Subcutaneous abdominal adipose tissue (tissue), 5 donors: ENCODE results near the gene ROR1.

Source experiments
- H3K27ac ChIP-seq: one replicate; pipeline ENCODE4 v1.7.0; 2013; ENCODE audit warnings: low read depth, mild to moderate bottlenecking, inconsistent platforms, low read length, moderate library complexity
- H3K27me3 ChIP-seq, 5 donors: one replicate each; pipeline ENCODE4 v1.7.0; 2013; ENCODE audit warnings: low read length in 5 of 5, inconsistent platforms in 1 of 5; ENCODE audit not compliant: control insufficient read depth in 5 of 5, insufficient read depth in 4 of 5
- H3K36me3 ChIP-seq, 5 donors: one replicate each; pipeline ENCODE4 v1.7.0; 2013; ENCODE audit warnings: low read length in 5 of 5; ENCODE audit not compliant: control insufficient read depth in 5 of 5, insufficient read depth in 5 of 5
- H3K4me1 ChIP-seq, 5 donors: one replicate each; pipeline ENCODE4 v1.7.0; 2013; ENCODE audit warnings: low read length in 5 of 5, mild to moderate bottlenecking in 3 of 5, moderate library complexity in 1 of 5; ENCODE audit not compliant: control insufficient read depth in 5 of 5, insufficient read depth in 5 of 5
- H3K4me3 ChIP-seq, 5 donors: one replicate each; pipeline ENCODE4 v1.7.0; 2013; ENCODE audit warnings: low read length in 5 of 5, low read depth in 1 of 5
- H3K9ac ChIP-seq, 5 donors: one replicate each; pipeline ENCODE4 v1.7.0; 2013; ENCODE audit warnings: low read length in 5 of 5, mild to moderate bottlenecking in 4 of 5, moderate library complexity in 3 of 5
- H3K9me3 ChIP-seq, 5 donors: one replicate each; pipeline ENCODE4 v1.7.0; 2013; ENCODE audit warnings: low read length in 5 of 5; ENCODE audit not compliant: control insufficient read depth in 5 of 5
- donor health status: healthy.
- donor health status: healthy.
- donor health status: healthy.
- donor health status: healthy.
- donor health status: healthy.

ROR1 gene

DNA sequence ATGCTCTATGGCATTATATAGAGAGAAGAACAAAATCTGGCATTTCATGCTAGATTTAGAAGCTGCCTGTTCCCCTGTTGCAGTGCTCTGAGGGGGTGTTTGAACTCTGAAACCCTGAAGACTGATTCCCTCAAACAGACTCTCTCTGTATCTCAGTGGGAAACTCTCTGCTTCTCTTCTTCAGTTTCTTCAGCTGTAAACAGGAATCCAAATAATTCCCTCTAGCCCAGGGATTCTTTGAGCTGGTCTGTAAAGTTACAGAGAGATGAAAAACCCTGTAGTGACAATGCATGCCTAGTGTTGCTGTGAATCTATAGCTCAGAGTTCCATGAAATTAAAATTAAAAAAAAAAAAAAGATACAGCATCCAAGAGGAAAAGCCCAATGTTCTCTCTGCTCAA lies 17.0 kb upstream of the ROR1 start:
- Histone ChIP-seq H3K4me3 (no peak overlapping the region), H3K27me3 (no peaks in the 10 kb centered on the region), H3K9ac (no peak overlapping the region), H3K9me3 (no peaks in the 10 kb centered on the region), H3K4me1 (no peaks in the 10 kb centered on the region), H3K36me3 (no peaks in the 10 kb centered on the region), H3K27ac (no peak overlapping the region)

DNA sequence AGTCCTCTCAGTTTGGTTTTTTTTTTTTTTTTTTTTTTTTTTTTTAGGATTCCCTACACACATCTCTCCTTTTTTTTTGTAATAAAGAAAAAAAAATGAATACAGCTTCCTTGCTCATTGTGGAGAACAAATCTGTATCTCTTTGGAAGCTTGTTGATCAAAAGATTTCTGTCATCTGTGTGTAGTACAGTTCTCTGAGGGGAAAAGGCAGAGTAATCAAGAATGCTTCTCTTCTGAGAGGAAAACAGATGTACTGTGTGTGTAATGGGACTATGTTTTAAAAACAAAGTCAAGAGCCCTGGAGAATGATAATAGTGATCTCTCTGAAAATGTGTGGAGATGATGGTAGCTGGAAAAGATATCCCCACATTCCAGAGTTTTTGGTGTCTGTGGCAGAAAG lies 16.5 kb upstream of the ROR1 start:
- no peak overlapping the region for H3K4me3 ChIP-seq
- H3K9ac ChIP-seq: no peak overlapping the region
- no peaks in the 10 kb centered on the region for H3K27me3 ChIP-seq
- H3K27ac ChIP-seq: no peak overlapping the region
- no peaks in the 10 kb centered on the region for H3K36me3 ChIP-seq
- H3K4me1 ChIP-seq: no peaks in the 10 kb centered on the region
- H3K9me3 ChIP-seq: no peaks in the 10 kb centered on the region

DNA sequence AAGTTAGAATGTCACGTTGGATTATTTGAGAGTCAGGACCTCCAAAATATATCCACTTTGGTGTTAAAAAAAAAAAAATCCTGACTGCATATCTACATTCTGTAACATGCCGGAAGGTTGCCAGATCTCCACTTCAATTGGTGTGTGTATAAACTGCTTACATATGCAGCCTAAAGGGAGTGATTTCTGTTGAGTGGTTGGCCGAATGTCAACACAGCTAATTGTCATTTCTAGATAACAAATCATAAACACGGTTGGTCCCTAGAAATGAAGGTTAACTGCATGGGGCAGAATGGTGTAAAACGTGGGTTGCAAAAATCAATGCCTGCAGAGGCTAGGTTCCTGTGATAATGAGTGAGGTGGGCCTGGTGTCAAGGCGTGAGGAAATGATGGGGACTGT lies 15.0 kb upstream of the ROR1 start:
- Histone ChIP-seq H3K4me1 (no peaks in the 10 kb centered on the region), H3K36me3 (no peaks in the 10 kb centered on the region), H3K4me3 (no peak overlapping the region), H3K27me3 (no peaks in the 10 kb centered on the region), H3K9me3 (no peaks in the 10 kb centered on the region), H3K27ac (no peak overlapping the region), H3K9ac (no peak overlapping the region)

DNA sequence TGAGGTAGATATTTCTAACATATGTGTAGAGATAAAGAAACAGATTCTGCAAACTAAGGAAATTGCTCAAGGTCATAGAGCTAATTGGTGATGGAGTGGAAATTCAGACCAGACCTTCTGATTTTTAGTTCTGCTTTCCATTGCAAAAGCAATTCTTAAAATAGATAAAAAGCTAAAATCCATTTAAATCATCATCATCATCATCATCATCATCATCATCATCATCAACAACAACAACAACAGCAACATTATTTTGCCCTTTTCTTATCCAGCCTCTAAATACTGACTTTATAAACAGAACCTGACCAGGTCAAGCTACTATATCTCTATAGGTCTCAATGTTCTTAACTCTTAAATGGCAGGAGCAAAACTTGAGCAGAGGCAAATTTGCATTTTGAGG lies 14.0 kb upstream of the ROR1 start:
- Histone ChIP-seq H3K9ac (no peak overlapping the region), H3K4me3 (no peak overlapping the region), H3K27me3 (no peaks in the 10 kb centered on the region), H3K27ac (no peak overlapping the region), H3K4me1 (no peaks in the 10 kb centered on the region), H3K9me3 (no peaks in the 10 kb centered on the region), H3K36me3 (no peaks in the 10 kb centered on the region)

DNA sequence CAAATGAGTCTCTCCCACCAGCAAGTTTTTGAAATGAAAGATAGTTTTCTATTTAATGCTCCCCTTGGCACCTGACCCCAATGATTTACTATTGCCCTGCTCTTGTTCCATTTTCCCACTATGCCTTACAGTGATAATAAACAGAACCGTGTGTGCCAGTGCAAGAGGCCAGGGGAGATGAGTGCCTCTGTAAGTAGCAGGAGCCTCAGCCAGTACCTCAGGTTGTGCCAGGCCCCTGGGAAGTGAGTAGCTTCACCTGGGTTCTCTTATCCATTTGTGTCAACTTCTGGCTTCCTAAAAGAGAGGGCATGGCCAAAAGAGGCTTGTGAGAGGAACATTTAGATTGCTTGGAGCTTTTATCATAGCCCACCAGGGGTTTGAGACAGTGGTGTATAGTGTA lies 3.4 kb upstream of the ROR1 start:
- Histone ChIP-seq H3K9ac (no peak overlapping the region), H3K36me3 (no peaks in the 10 kb centered on the region), H3K4me3 (no peak overlapping the region), H3K9me3 (no peaks in the 10 kb centered on the region), H3K27ac (no peak overlapping the region), H3K27me3 (peaks cover 0 to 4% (median 0%) of the 10 kb centered on the region in 5 donors), H3K4me1 (peaks cover 0 to 19% (median 12%) of the 10 kb centered on the region in 5 donors)

DNA sequence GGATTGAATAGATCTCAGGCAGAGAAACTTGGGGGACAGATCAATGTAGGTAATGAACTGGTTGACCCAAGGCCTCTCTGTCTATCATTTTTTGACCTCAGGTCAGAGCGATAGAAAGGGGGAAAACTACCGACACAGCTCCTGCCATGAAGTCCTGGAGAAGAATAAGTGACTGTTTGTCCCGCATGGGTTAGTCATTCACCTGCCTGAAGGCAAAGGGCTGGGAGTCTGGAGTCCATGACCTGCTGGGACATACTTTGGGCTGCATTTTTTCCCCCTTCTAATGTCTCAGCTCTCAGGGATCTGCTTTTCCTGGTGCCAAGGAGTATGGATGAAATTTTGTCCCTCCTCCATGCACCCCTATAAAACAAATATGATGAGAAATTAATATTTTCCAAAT lies 1.6 kb upstream of the ROR1 start:
- Histone ChIP-seq H3K4me3 (no peak overlapping the region), H3K9me3 (no peaks in the 10 kb centered on the region), H3K4me1 (peaks cover 0 to 25% (median 18%) of the 10 kb centered on the region in 5 donors), H3K27ac (no peak overlapping the region), H3K27me3 (peaks cover 0 to 4% (median 0%) of the 10 kb centered on the region in 5 donors), H3K9ac (no peak overlapping the region), H3K36me3 (no peaks in the 10 kb centered on the region)

DNA sequence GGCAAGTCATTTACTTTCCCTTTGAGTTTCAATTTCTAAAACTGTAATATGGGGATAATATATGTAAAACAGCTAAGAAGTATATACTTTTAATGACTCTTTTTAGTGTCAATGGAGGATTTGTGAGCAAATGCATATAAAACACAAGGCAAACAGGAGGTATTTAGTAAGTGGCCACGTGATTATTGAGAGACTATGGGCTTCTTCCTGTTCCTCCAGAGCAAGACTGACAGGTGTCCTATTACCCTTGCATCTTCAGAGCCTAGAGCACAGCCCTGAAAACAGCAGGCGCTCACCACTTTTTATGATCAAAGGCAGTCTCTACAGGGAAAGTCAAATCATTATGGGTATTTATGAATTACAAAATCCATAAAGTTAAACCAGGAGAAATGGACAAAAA lies 941 bp upstream of the ROR1 start:
- H3K27me3 ChIP-seq: peaks cover 0 to 4% (median 0%) of the 10 kb centered on the region in 5 donors
- no peaks in the 10 kb centered on the region for H3K36me3 ChIP-seq

DNA sequence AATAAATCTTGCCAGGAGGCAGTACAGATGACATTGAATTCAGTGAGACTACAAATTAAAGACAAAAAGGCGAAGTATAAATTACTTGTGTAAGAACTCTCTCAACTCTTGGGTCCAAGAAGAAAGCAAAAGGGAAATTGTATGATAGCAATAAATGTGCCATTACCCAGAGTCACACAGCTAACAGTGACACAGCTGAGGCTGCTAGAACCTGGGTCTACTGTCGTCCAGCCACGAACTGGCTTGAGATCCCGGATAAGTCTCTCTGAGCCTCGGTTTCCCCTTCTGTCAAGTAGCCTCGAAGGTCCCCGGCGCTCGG lies 362 bp upstream of the ROR1 start:
- H3K27me3 ChIP-seq: peaks cover 0 to 4% (median 0%) of the 10 kb centered on the region in 5 donors
- peaks cover 0 to 25% (median 18%) of the 10 kb centered on the region in 5 donors for H3K4me1 ChIP-seq
- peak overlapping the region; percentile 48 for H3K27ac ChIP-seq
- peak overlapping the region in 4 of 5 donors; percentile 6 to 56 (median 48) for H3K9ac ChIP-seq
- peak overlapping the region; percentile 67 to 85 (median 82) for H3K4me3 ChIP-seq
- no peaks in the 10 kb centered on the region for H3K9me3 ChIP-seq
- no peaks in the 10 kb centered on the region for H3K36me3 ChIP-seq

More for the DNA sequence above, 941 bp upstream of the ROR1 start:
- Histone ChIP-seq H3K4me3 (no peak overlapping the region), H3K4me1 (peaks cover 0 to 25% (median 18%) of the 10 kb centered on the region in 5 donors), H3K9me3 (no peaks in the 10 kb centered on the region), H3K9ac (no peak overlapping the region), H3K27ac (no peak overlapping the region)

DNA sequence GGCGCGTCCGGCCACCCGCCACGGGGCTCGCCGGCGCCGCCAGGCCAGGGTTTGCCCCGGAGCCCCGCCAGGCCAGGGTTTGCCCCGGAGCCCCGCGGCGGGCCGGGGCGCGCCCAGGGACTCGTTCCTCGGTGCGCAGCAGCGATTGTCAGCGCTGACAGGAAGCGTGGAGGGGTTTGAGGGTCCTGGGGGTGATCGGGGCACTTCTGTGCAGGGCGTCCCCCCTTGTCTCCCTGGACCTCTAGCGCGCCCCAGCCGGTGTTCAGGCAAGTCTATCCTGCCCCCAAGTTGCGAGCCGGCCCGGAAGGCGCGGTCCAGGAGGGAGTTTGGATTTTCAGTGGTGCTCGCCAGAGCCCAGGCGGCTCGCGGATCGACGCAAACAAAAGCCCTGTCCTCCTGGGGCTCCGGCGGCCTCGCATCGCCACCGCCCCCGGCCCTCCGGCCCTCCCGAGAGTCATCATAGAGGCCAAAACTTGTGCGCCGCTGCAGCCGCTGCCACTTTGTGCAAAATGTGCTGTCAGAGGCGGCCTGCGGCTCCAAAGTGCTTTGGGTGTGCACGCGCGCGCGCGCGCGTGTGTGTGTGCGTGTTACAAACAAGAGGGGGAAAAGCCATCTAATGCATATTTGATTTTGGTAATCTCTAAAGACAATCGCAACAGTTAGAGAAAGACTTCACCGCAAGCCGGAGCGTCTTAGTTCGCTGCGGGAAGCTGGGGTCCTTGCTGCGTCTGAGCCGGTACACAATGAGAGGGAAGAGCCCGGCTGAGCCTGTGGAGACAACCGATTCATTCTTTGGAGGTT lies 1.0 kb downstream of the ROR1 start:
- Histone ChIP-seq H3K4me1 (peaks cover 0 to 30% (median 25%) of the 10 kb centered on the region in 5 donors), H3K27ac (no peak overlapping the region), H3K27me3 (peaks cover 0 to 4% (median 0%) of the 10 kb centered on the region in 5 donors), H3K9me3 (no peaks in the 10 kb centered on the region), H3K36me3 (no peaks in the 10 kb centered on the region), H3K9ac (peak overlapping the region; percentile 14 to 75 (median 40)), H3K4me3 (peak overlapping the region; percentile 67 to 88 (median 82))

DNA sequence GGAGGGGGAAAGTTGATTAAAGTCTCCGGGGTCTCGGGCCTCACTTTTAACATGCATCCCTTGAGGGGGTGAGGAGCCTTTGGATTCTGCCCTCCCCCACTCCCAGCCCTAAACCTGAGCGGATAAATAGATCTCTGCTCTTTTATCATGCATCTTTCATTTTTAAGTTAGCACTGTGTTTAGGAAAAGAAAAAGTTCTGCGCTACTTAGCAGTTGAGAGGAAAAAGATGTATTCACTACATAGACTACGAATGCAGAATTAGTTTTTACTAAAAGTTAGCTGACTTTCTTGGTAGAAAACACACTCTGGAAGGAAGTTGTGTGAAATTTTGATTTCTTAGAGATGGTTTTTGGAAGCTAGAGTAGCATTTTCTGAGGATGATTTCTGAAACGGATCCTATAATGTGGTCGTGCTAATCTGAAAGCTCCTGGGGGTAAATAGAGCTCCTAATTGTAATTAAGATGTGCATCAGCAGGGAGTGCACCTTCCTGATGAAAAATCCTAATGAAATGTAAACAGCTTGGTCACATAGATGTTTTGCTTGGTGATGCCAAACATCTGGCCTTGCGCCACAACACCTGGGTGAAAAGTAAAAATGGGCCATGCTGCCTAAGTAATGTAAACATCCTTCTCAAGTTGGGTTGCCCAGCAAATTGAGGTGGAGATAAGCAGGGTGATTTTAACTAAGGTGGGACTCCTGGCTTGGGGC lies 1.8 kb downstream of the ROR1 start:
- Histone ChIP-seq H3K9ac (peak overlapping the region in 4 of 5 donors; percentile 14 to 75 (median 41)), H3K36me3 (no peaks in the 10 kb centered on the region), H3K4me3 (peak overlapping the region; percentile 67 to 88 (median 82)), H3K27me3 (peaks cover 0 to 4% (median 0%) of the 10 kb centered on the region in 5 donors), H3K4me1 (peaks cover 0 to 30% (median 25%) of the 10 kb centered on the region in 5 donors), H3K27ac (no peak overlapping the region), H3K9me3 (no peaks in the 10 kb centered on the region)
